ENCODE results near the gene PPM1H.

Gene PPM1H

GRCh38 chr12:62631471-62632410 lies 303.2 kb downstream of the PPM1H start:
- peak; percentile 7 for DNase-seq

GRCh38 chr12:62629971-62630739 lies 304.8 kb downstream of the PPM1H start:
- DNase-seq = no peak

- no peak for DNase-seq
Observed at GRCh38 chr12:62629413-62629812, 305.5 kb downstream of the PPM1H start.

GRCh38 chr12:62627181-62627580 lies 307.8 kb downstream of the PPM1H start:
- DNase-seq = no peak

GRCh38 chr12:62625228-62625627 lies 309.7 kb downstream of the PPM1H start:
- no peak for DNase-seq

- no peak for DNase-seq
Observed at GRCh38 chr12:62622177-62622576, 312.8 kb downstream of the PPM1H start.

GRCh38 chr12:62621101-62621638 lies 313.8 kb downstream of the PPM1H start:
- no peak for DNase-seq

- DNase-seq = no peak
Observed at GRCh38 chr12:62618930-62619329, 316.0 kb downstream of the PPM1H start.

- no peak for DNase-seq
Observed at GRCh38 chr12:62618319-62618718, 316.6 kb downstream of the PPM1H start.

GRCh38 chr12:62613081-62613480 lies 321.9 kb downstream of the PPM1H start:
- no peak for DNase-seq

GRCh38 chr12:62606654-62607053 lies 328.3 kb downstream of the PPM1H start:
- DNase-seq = no peak

- no peak for DNase-seq
Observed at GRCh38 chr12:62605981-62606380, 329.0 kb downstream of the PPM1H start.

GRCh38 chr12:62604871-62605270 lies 330.1 kb downstream of the PPM1H start:
- DNase-seq = peak; percentile 52

GRCh38 chr12:62604373-62604772 lies 330.6 kb downstream of the PPM1H start:
- no peak for DNase-seq

GRCh38 chr12:62603811-62604098 lies 331.2 kb downstream of the PPM1H start:
- DNase-seq = no peak

- DNase-seq = peak; percentile 84
Observed at GRCh38 chr12:62603061-62603810, 331.7 kb downstream of the PPM1H start.

GRCh38 chr12:62602255-62603060 lies 332.5 kb downstream of the PPM1H start:
- DNase-seq = peak; percentile 94

- no peak for DNase-seq
Observed at GRCh38 chr12:62601765-62602164, 333.2 kb downstream of the PPM1H start.

GRCh38 chr12:62599854-62600437 lies 335.0 kb downstream of the PPM1H start:
- peak; percentile 19 for DNase-seq

- DNase-seq = no peak
Observed at GRCh38 chr12:62598846-62599245, 336.1 kb downstream of the PPM1H start.

- no peak for DNase-seq
Observed at GRCh38 chr12:62597253-62597652, 337.7 kb downstream of the PPM1H start.
